Islet of Langerhans (tissue), 1 donor: ENCODE data around the gene RPS13.
"Not testable (repeated sequence)": the region's sequence is repeated elsewhere in the genome, so short reads cannot be mapped to it uniquely, and the experiment has no call there.

ENCODE experiments used
- FAIRE-seq: peaks from one replicate; lab custom pipeline; 2011; peaks lifted over from hg19 to GRCh38; lab: Jason Lieb, UNC

The RPS13 gene

GRCh38 chr11:17077520-17078401 lies at the start of gene RPS13:
Gene RPS13, minus strand, starts transcription at chr11:17077667. Its CDS starts 26 bp downstream, at chr11:17077641.
- FAIRE-seq = peak; percentile 38

DNA sequence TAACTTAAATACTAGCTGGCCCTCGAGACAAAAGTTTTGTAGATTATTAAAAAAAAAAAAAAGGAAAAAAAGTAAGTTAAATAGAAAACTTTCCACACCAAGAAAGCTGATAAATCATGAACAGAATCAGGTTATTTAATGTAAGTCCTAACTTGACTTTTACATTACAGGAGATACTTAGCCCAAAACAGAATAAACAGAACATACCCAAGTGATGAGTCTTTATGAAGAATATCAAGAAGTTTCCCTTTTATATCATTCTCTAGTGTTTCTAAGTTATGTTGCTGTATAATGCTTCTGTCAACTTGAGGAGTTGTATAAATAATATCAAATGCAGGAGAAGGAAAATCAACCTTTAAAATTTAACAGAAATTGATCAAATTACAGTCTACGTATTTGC lies 44.5 kb upstream of the RPS13 start:
- FAIRE-seq = no peak

DNA sequence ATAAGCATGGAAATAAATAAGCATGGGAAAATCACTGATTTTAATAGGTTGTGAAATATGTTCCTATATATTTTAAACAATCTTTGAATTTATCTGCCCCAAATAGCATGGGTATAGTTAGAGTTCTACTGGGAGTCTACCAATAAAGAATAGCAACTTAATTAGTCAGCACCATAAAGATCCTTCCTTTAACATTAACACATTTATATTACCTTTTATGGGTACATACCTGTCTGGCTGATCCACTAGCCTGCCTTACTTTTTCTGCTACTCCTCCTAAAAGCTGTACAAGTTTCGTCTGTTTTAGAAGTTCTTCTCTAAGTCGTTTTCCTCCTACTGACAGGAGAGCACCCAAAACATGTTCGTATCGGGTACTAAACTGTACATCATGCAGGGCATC lies 39.8 kb upstream of the RPS13 start:
- FAIRE-seq = no peak

- FAIRE-seq = no peak
These were observed 38.6 kb upstream of the RPS13 start for GRCh38 chr11:17116117-17116516.

GRCh38 chr11:17107745-17108144 lies 30.3 kb upstream of the RPS13 start:
- FAIRE-seq = not testable (repeated sequence)

DNA sequence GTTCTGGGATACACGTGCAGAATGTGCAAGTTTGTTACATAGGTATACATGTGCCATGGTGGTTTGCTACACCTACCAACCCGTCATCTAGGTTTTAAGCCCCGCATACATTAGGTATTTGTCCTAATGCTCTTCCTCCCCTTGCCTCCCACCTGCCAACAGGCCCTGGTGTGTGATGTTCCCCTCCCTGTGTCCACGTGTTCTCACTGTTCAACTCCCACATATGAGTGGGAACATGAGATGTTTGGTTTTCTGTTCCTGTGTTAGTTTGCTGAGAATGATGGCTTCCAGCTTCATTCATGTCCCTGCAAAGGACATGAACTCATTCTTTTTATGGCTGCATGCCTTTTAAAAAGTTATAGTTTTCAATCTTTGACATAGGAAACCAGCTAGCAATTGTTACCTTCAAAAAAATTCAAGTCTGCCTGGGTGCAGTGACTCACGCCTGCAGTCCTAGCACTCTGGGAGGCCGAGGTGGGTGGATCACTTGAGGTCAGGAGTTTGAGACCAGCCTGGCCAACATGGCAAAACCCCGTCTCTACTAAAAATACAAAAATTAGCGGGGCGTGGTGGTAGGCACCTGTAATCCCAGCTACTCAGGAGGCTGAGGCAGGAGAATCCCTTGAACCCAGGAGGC lies 28.1 kb upstream of the RPS13 start:
- not testable (repeated sequence) for FAIRE-seq

DNA sequence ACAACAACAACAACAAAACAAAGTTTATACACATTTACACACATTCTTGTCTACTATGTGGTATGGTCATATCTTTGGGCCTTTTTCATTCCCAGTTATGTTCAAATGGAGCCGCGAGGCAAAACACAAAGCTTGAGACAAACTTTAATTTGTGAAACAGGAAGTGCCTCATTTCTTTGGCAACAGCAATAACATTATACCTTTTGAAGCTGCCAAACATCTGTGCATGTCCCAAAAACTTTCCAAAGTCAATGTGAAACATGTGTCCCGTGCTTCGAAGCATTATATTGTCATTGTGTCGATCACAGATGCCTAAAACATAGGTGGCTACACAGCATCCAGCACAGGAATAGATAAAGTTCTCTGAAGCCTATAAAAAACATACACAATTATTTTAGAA lies 25.0 kb upstream of the RPS13 start:
- no peak for FAIRE-seq

- no peak for FAIRE-seq
These were observed 21.2 kb upstream of the RPS13 start for GRCh38 chr11:17098658-17099057.

GRCh38 chr11:17098038-17098437 lies 20.6 kb upstream of the RPS13 start:
- FAIRE-seq = no peak

GRCh38 chr11:17085976-17086375 lies 8.5 kb upstream of the RPS13 start:
- FAIRE-seq = not testable (repeated sequence)

- FAIRE-seq = no peak
These were observed 287 bp downstream of the RPS13 start for GRCh38 chr11:17077240-17077519.

DNA sequence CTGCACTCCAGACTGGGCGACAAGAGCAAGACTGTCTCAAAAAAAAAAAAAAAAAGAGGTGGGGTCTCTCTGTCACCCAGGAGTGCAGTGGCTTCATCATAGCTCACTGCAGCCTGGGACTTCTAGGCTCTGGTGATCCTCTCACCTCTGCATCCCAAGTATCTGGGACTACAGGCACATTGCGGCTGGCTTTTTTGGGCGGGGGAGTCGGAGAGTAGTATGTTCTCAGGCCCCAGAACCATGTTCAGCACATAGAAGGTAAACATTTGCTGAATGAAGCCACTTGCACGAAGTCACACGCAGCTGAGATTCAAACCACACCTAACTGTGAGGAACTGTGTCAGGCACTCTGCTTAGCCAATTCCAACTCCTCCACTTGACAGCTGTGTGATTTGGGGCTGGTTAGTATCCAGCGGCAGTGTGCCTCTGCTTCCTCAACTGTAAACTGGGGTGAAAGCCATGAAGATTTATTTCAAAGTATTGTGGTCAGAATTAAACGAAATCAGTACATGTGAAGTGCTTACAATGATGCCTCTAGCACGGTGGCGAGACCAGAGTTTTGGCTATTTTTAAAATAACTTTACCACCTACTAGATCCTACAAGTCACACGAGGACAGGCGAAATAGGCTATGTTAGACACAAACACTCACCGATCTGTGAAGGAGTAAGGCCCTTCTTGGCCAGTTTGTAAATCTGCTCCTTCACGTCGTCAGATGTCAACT lies 789 bp downstream of the RPS13 start:
- no peak for FAIRE-seq

DNA sequence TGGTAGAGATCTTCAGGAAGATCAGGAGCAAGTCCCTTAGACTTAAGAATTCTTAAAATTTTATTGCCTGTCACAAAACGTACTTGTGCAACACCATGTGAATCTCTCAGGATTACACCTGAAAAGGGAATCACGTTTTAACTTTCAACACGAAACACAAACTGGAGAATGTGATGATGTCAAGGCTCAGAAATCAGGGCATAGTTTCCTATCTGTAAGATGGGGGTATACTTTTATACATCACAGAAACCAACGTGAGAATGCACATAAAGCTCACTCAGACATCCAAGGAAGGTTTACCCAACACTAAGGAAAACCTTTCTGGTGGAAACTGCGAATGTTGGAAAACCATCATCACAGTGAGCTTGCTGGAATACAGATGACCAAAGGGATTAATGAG lies 2.0 kb downstream of the RPS13 start:
- FAIRE-seq = no peak

DNA sequence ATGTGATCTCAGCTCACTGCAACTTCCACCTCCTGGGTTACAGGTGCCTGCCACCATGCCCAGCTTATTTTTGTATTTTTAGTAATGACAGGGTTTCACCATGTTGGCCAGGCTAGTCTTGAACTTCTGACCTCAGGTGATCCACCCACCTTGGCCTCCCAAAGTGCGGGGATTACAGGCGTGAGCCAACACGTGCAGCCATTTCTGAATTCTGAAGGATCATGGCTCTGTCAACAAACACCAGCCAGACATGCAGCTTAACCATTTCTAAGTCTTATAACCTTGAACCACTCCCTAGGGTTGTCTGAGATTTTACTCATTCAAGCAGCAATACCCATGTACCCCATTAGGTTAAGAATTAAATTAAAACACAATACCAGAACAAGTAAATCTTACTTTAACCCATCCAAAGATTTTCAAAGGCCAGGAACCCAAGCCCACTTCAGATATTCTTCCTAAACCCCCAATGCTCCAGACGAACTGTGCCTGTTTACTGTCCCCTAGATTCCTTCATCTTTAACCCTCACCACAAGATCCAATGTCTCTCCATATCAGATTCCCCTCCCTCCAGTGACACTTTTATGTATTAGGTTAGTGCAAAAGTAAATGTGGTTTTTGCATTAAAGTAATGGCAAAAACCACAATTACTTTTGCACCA lies 4.0 kb downstream of the RPS13 start:
- FAIRE-seq = no peak

DNA sequence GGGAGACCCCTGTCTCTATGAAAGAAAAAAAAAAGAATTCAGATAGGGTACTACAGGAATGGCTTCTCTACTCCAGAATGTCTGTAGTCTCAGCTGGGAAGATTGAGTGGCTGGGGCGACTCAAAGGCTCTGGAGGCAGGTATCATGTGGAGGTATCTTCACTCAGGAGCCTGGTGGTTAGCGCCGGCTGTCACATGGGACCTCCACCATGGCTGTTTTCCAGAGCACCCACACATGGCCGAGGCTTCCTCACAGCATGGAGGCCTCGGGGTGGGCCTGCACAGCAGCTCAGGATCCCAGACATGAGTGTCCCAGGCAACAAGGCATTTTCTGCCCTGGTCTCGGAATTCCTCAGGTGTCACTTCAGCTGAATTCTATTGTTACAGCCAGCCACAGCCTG lies 10.1 kb downstream of the RPS13 start:
- no peak for FAIRE-seq

DNA sequence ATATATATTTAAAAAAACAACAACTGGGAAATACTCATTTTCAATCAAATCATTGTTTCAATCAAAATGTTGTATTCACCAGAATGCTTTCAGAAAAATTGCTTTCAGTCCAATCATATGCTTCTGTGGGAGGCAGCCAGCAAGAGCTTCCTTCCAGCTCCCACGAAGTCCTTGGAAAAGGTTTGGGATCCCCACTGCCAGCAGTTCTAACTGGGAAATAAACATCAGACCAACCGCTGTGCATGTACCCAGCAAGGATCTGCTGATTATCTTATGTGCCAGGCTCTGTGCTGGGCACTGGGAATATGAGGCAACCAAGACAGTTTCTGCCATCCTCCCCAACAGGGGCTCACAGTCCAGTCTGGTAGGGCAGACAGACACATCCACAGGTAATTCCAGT lies 10.8 kb downstream of the RPS13 start:
- no peak for FAIRE-seq

- FAIRE-seq = no peak
These were observed 14.1 kb downstream of the RPS13 start for GRCh38 chr11:17063171-17064002.

- not testable (repeated sequence) for FAIRE-seq
These were observed 26.3 kb downstream of the RPS13 start for GRCh38 chr11:17051146-17051545.

GRCh38 chr11:17048491-17048890 lies 29.0 kb downstream of the RPS13 start:
- FAIRE-seq = not testable (repeated sequence)

DNA sequence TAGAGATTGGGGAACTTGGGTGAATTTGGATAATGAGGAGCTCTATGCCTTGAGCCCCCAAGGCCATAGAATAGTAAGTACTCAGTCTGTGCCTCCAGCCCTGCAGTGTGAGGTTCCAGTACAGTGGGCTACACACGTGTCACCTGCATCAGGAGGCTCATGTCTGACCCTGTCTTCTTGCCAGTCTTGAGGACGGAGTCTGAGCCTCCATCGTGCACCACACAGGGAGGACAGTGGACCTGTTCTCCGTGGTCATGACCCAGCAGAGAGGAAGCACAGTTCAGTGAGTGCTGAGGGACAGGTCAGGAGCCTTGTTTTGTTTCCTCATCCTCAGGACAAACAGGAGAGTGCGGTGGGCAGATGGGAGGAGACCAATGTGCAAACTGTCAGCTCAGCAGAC lies 30.8 kb downstream of the RPS13 start:
- FAIRE-seq = no peak
